SU-DHL-6 (cell line): ENCODE measurements around the gene AGAP1.

Experiments
- H2AFZ ChIP-seq: fragments of 200-600 bp; sonication (generic); 2 replicates; pipeline ENCODE4 v1.6.1; 2014; ENCODE audit warnings: low read depth, mild to moderate bottlenecking, moderate library complexity, mixed read lengths, antibody characterized with exemption, low read length; ENCODE audit not compliant: severe bottlenecking
- H3F3A ChIP-seq: fragments of 200-600 bp; shearing (Covaris generic); 2 replicates; pipeline ENCODE4 v1.6.0; 2016; ENCODE audit warnings: antibody characterized with exemption, mild to moderate bottlenecking; ENCODE audit not compliant: insufficient read depth
- H3K27ac ChIP-seq: fragments of 200-600 bp; sonication (generic); 2 replicates; pipeline ENCODE4 v1.5.1; 2016; ENCODE audit warnings: low read depth, mild to moderate bottlenecking, low read length, moderate library complexity, mixed read lengths
- H3K27me3 ChIP-seq: fragments of 200-600 bp; sonication (generic), shearing (Covaris generic); 2 replicates; pipeline ENCODE4 v1.6.0; 2014; ENCODE audit warnings: mild to moderate bottlenecking, low read length
- H3K36me3 ChIP-seq: fragments of 200-600 bp; sonication (generic); 2 replicates; pipeline ENCODE4 v1.6.1; 2014; ENCODE audit warnings: mild to moderate bottlenecking, low read length, mixed read lengths
- H3K4me2 ChIP-seq: fragments of 300-600, 200-600 bp; shearing (Covaris generic), sonication (generic); 2 replicates; pipeline ENCODE4 v1.6.0; 2014; ENCODE audit warnings: low read length, low read depth, mild to moderate bottlenecking; ENCODE audit not compliant: poor library complexity, severe bottlenecking
- H3K4me3 ChIP-seq: fragments of 200-600 bp; sonication (generic); 2 replicates; pipeline ENCODE4 v1.5.1; 2014; ENCODE audit warnings: antibody characterized with exemption, low read length, mild to moderate bottlenecking, mixed read lengths; ENCODE audit not compliant: insufficient read depth, poor library complexity, severe bottlenecking
- H3K79me2 ChIP-seq: fragments of 200-600 bp; sonication (generic); 2 replicates; pipeline ENCODE4 v1.6.1; 2014; ENCODE audit warnings: mild to moderate bottlenecking, low read length, moderate library complexity; ENCODE audit not compliant: insufficient read depth
- H3K9ac ChIP-seq: fragments of 200-600 bp; sonication (generic); 2 replicates; pipeline ENCODE4 v1.7.0; 2014; ENCODE audit warnings: mild to moderate bottlenecking, low read length
- H3K9me2 ChIP-seq: fragments of 200-600 bp; sonication (generic); replicated peaks from 2 replicates; pipeline ENCODE4 v1.6.1; 2014; ENCODE audit warnings: low read length; ENCODE audit not compliant: insufficient read depth
- H3K9me3 ChIP-seq: fragments of 200-600 bp; sonication (generic); 2 replicates; pipeline ENCODE4 v1.6.1; 2014; ENCODE audit warnings: low read length, mixed read lengths; ENCODE audit not compliant: insufficient read depth
- H4K20me1 ChIP-seq: fragments of 200-600 bp; sonication (generic); 2 replicates; pipeline ENCODE4 v1.6.1; 2014; ENCODE audit warnings: low read depth, mild to moderate bottlenecking, antibody characterized with exemption, low read length, moderate library complexity, mixed read lengths
- CTCF ChIP-seq: fragments of 200-600 bp; sonication (generic); IDR thresholded peaks from one replicate; pipeline ENCODE4 v1.5.1; 2017; ENCODE audit warnings: antibody characterized with exemption, mild to moderate bottlenecking, low read length, moderate library complexity; ENCODE audit not compliant: insufficient read depth, poor library complexity, severe bottlenecking
- EZH2phosphoT487 ChIP-seq: fragments of 200-600 bp; sonication (generic), shearing (Covaris generic); conservative IDR thresholded peaks from 2 replicates; pipeline ENCODE4 v1.6.1; 2018; ENCODE audit warnings: mild to moderate bottlenecking, antibody characterized with exemption, low read length, moderate library complexity, mixed read lengths

The AGAP1 gene

GRCh38 chr2:235729557-235729947 lies 235.7 kb downstream of the AGAP1 start:
- TF ChIP-seq EZH2phosphoT487 (no peak), CTCF (no peak)
- Histone ChIP-seq H3K9me3 (no peaks in the 10 kb centered on the region), H2AFZ (no peak overlapping the region), H3K4me3 (no peak overlapping the region), H3K79me2 (no peaks in the 10 kb centered on the region), H3K9ac (no peak overlapping the region), H3K36me3 (no peaks in the 10 kb centered on the region), H3F3A (no peaks in the 10 kb centered on the region), H3K4me2 (no peak overlapping the region), H4K20me1 (no peaks in the 10 kb centered on the region), H3K27ac (no peak overlapping the region), H3K27me3 (no peaks in the 10 kb centered on the region), H3K9me2 (no peaks in the 10 kb centered on the region)

- no peaks in the 10 kb centered on the region for H3K9me3 ChIP-seq
- no peaks in the 10 kb centered on the region for H3K79me2 ChIP-seq
- no peak overlapping the region for H3K9ac ChIP-seq
- no peak overlapping the region for H3K4me3 ChIP-seq
- no peaks in the 10 kb centered on the region for H3F3A ChIP-seq
- TF ChIP-seq CTCF (no peak), EZH2phosphoT487 (no peak)
- H3K36me3 ChIP-seq, result no peaks in the 10 kb centered on the region
- H3K4me2 ChIP-seq, result no peak overlapping the region
- no peaks in the 10 kb centered on the region for H3K27me3 ChIP-seq
- no peaks in the 10 kb centered on the region for H4K20me1 ChIP-seq
- H2AFZ ChIP-seq, result no peak overlapping the region
- no peak overlapping the region for H3K27ac ChIP-seq
- no peaks in the 10 kb centered on the region for H3K9me2 ChIP-seq
Observed at GRCh38 chr2:235730115-235730514, 236.3 kb downstream of the AGAP1 start.

GRCh38 chr2:235733761-235734160 lies 239.9 kb downstream of the AGAP1 start:
- H3K27ac ChIP-seq, result no peak overlapping the region
- H3F3A ChIP-seq, result no peaks in the 10 kb centered on the region
- no peak overlapping the region for H3K9ac ChIP-seq
- H3K79me2 ChIP-seq, result no peaks in the 10 kb centered on the region
- H3K4me3 ChIP-seq, result no peak overlapping the region
- TF ChIP-seq EZH2phosphoT487 (no peak), CTCF (no peak)
- H3K27me3 ChIP-seq, result no peaks in the 10 kb centered on the region
- H2AFZ ChIP-seq, result no peak overlapping the region
- no peaks in the 10 kb centered on the region for H3K9me2 ChIP-seq
- H3K36me3 ChIP-seq, result no peaks in the 10 kb centered on the region
- H3K9me3 ChIP-seq, result no peaks in the 10 kb centered on the region
- no peak overlapping the region for H3K4me2 ChIP-seq
- no peaks in the 10 kb centered on the region for H4K20me1 ChIP-seq

GRCh38 chr2:235734168-235734567 lies 240.3 kb downstream of the AGAP1 start:
- H3K79me2 ChIP-seq, result no peaks in the 10 kb centered on the region
- no peak overlapping the region for H3K27ac ChIP-seq
- no peak overlapping the region for H3K4me2 ChIP-seq
- no peak overlapping the region for H3K4me3 ChIP-seq
- H3K36me3 ChIP-seq, result no peaks in the 10 kb centered on the region
- no peak overlapping the region for H2AFZ ChIP-seq
- no peak overlapping the region for H3K9ac ChIP-seq
- no peaks in the 10 kb centered on the region for H3K9me2 ChIP-seq
- H3F3A ChIP-seq, result no peaks in the 10 kb centered on the region
- no peak for TF ChIP-seq CTCF
- no peak for TF ChIP-seq EZH2phosphoT487
- no peaks in the 10 kb centered on the region for H4K20me1 ChIP-seq
- no peaks in the 10 kb centered on the region for H3K27me3 ChIP-seq
- no peaks in the 10 kb centered on the region for H3K9me3 ChIP-seq
